Measurements from ENCODE around the gene BCAP31. TPM values are rescaled to one million over a fixed set of nuclear protein-coding genes. Genes with fewer than 3 reads are reported as not detected.

The BCAP31 gene
- total RNA-seq, 1 donor from 2014 or later = 117 TPM

DNA sequence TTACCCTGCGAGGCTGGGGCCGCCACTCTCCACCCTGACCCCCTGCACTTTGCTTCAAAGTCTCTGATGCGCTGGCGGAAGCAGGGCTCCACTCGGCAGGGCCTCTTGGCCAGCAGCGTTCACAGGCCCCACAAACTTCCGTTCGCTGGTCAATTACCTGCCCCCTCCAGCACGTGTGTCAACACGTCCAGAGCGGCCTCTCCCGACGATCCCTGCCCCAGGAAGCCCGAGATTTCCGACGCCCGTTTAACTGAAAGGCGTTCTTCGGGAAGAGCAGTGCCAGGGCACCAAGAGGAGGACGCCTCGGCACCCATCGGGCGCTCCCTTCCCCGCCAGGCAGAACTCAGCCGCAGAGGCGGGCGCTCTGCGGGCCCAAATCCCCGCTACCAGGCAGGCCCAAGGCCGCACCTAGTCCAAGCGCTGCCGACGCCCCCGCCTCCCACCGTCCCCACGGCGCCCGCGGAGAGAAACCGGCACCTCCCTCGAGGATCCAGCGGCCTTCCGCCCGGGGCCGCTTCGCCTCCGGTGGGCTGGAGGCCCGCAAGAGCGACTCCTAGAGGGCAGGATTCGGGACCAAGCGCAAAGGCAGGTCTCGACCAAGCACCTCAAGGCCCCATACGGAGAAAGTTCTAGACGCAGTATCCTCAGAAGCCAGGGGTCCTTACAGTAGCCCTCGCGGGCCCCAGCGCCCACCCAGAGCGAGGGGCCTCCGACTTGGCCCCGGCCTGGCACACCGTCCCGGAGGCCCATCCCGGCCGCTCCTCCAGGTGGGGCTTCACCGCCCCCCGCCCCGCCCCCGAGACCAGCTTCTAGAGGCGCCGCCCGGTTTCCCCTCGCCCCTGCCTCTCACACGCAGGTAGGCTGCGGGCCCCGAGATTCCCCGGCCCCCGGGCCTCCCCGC is 586 bp downstream of the BCAP31 start:
- Mint-ChIP-seq H3K27ac (ENCODE audit: unreplicated experiment) (peak overlapping the region; percentile 57), H3K36me3 (ENCODE audit: low read depth) (peaks cover 5% of the 10 kb centered on the region), H3K4me1 (peaks cover 26% of the 10 kb centered on the region), H3K27me3 (ENCODE audit: low read depth) (no peaks in the 10 kb centered on the region), H3K9me3 (no peaks in the 10 kb centered on the region), H3K4me3 (peak overlapping the region; percentile 86)
- DNase-seq (ENCODE audit: low read depth, low spot score) = no peak
- TF ChIP-seq, protein P1, sequence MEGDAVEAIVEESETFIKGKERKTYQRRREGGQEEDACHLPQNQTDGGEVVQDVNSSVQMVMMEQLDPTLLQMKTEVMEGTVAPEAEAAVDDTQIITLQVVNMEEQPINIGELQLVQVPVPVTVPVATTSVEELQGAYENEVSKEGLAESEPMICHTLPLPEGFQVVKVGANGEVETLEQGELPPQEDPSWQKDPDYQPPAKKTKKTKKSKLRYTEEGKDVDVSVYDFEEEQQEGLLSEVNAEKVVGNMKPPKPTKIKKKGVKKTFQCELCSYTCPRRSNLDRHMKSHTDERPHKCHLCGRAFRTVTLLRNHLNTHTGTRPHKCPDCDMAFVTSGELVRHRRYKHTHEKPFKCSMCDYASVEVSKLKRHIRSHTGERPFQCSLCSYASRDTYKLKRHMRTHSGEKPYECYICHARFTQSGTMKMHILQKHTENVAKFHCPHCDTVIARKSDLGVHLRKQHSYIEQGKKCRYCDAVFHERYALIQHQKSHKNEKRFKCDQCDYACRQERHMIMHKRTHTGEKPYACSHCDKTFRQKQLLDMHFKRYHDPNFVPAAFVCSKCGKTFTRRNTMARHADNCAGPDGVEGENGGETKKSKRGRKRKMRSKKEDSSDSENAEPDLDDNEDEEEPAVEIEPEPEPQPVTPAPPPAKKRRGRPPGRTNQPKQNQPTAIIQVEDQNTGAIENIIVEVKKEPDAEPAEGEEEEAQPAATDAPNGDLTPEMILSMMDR (conservative IDR thresholded peaks at IDR 0.05) = no peak

DNA sequence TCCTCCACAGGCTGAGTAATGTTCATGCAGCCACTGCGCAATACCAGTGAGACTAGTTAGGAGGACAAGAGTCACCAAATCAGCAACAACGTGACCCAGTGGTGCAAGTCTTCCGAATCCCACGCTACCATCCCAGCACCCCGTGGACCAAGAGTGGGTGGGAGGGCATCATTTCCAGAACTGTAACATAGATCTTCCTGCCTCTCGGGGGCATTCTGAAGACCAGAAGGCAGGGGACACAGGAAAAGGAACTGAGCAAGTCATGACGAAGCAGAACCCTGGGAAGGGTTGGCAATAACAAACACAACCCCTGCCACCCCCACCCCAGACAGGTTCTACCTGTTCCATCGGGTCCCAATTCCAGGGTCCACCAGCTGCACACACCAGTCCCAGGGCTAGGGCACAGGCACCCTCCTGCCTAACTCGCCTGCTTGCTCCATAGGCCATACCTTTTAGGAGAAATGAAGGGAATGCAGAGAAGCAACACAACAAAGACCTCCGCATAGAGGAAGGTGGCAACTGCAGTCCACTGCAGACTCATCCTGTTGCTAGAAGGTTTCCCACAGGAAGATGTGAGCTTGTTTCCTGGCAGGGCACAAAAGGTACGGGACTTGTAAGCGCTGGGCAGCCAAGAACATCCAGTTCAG is 1.4 kb downstream of the BCAP31 start:
- Mint-ChIP-seq H3K36me3 (ENCODE audit: low read depth) (peaks cover 5% of the 10 kb centered on the region), H3K4me3 (peak overlapping the region; percentile 86), H3K27me3 (ENCODE audit: low read depth) (no peaks in the 10 kb centered on the region), H3K9me3 (no peaks in the 10 kb centered on the region), H3K27ac (ENCODE audit: unreplicated experiment) (no peak overlapping the region), H3K4me1 (peaks cover 24% of the 10 kb centered on the region)
- TF ChIP-seq, protein P1 (conservative IDR thresholded peaks at IDR 0.05) = no peak
- no peak for DNase-seq (ENCODE audit: low read depth, low spot score)

DNA sequence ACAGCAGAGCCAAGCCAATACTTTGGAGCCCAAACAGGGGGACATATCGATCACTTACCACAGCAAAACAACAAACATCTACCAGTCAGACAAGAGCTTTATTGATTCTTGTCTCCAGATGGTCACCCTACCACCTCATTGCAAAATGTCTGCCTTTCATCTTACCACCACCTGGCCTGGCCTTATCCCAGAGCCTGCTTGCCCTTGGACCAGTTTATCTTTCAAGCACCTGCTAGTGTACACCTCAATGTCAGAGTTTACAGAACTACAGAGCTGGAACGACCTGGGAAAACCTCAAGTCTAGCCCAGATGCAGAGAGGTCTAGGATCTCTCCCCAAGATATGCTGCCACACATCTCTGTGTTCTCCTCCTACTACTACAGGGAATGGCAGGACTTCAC is 4.5 kb downstream of the BCAP31 start:
- Mint-ChIP-seq H3K9me3 (no peaks in the 10 kb centered on the region), H3K27me3 (ENCODE audit: low read depth) (no peaks in the 10 kb centered on the region), H3K36me3 (ENCODE audit: low read depth) (peaks cover 11% of the 10 kb centered on the region), H3K27ac (ENCODE audit: unreplicated experiment) (no peak overlapping the region), H3K4me1 (peaks cover 13% of the 10 kb centered on the region), H3K4me3 (no peak overlapping the region)
- TF ChIP-seq, protein P1 (conservative IDR thresholded peaks at IDR 0.05) = no peak
- no peak for DNase-seq (ENCODE audit: low read depth, low spot score)

DNA sequence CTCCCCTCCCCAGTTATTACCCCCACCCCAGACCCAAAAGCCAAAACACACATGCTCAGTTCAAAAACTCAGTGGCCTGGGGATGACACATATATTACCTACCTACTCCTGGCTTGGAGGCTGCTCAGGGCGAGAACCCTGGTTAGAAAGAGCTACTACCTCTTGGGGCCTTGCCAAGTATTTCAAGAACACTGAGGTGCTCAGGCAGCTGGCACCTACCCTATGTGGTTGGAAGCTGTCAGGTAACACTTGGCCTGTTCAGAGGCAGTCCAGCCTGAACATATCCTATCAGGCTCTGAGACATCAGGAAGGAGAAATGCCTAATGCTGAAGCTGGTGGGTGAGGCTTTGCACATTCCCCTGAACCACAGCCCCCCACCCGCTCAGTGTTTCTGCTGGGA is 4.9 kb downstream of the BCAP31 start:
- no peak for DNase-seq (ENCODE audit: low read depth, low spot score)
- Mint-ChIP-seq H3K27me3 (ENCODE audit: low read depth) (no peaks in the 10 kb centered on the region), H3K36me3 (ENCODE audit: low read depth) (peaks cover 12% of the 10 kb centered on the region)

DNA sequence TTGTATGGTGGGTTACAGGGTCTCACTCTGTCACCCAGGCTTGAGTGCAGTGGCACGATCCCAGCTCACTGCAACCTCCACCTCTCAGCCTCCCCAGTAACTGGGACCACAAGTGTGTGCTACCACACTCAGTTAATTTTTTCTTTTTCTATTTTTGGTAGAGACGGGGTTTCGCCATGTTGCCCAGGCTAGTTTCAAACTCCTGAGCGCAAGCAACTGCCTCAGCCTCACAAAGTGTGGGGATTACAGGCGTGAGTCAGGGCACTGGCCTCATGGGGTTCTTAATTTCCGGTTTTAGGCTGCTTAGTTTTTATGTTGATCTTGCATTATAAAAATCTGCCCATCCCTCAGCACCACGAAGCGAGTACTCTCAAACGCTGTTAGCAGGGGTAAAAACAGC is 6.7 kb downstream of the BCAP31 start:
- TF ChIP-seq, protein P1 (conservative IDR thresholded peaks at IDR 0.05) = no peak
- Mint-ChIP-seq H3K4me1 (peaks cover 3% of the 10 kb centered on the region), H3K27me3 (ENCODE audit: low read depth) (no peaks in the 10 kb centered on the region), H3K27ac (ENCODE audit: unreplicated experiment) (no peak overlapping the region), H3K36me3 (ENCODE audit: low read depth) (peaks cover 19% of the 10 kb centered on the region), H3K4me3 (no peak overlapping the region), H3K9me3 (no peaks in the 10 kb centered on the region)
- DNase-seq (ENCODE audit: low read depth, low spot score) = no peak

More for the DNA sequence above, 4.9 kb downstream of the BCAP31 start:
- no peaks in the 10 kb centered on the region for H3K9me3 Mint-ChIP-seq
- H3K4me3 Mint-ChIP-seq = no peak overlapping the region
- no peak overlapping the region for H3K27ac Mint-ChIP-seq (ENCODE audit: unreplicated experiment)
- peaks cover 13% of the 10 kb centered on the region for H3K4me1 Mint-ChIP-seq
- TF ChIP-seq, protein P1 (conservative IDR thresholded peaks at IDR 0.05) = no peak
